Neural cell (in vitro differentiated cells): Measurements from ENCODE around the gene ZFPM1. TPM values are rescaled to one million over a fixed set of nuclear protein-coding genes. Genes with fewer than 3 reads are reported as not detected.

Experiments used
- H2AFZ ChIP-seq: fragments of 200-600, 300-800 bp; sonication (generic), shearing (Covaris generic); 2 replicates; pipeline ENCODE4 v1.6.0; 2014; ENCODE audit warnings: low read depth, mild to moderate bottlenecking, antibody characterized with exemption, low read length, moderate library complexity
- H3F3A ChIP-seq: fragments of 200-600 bp; shearing (Covaris generic); 2 replicates; pipeline ENCODE4 v1.6.1; 2016; ENCODE audit warnings: mild to moderate bottlenecking, moderate library complexity, mixed read lengths, antibody characterized with exemption, low read length; ENCODE audit not compliant: insufficient read depth, poor library complexity, severe bottlenecking
- H3K27ac ChIP-seq: fragments of 200-600, 300-800 bp; sonication (generic), shearing (Covaris generic); 2 replicates; pipeline ENCODE4 v1.5.1; 2014; ENCODE audit warnings: mild to moderate bottlenecking, low read length, moderate library complexity
- H3K27me3 ChIP-seq: fragments of 300-800, 200-600 bp; sonication (generic), shearing (Covaris generic); 2 replicates; pipeline ENCODE4 v1.6.0; 2014; ENCODE audit warnings: mild to moderate bottlenecking, low read depth, low read length, moderate library complexity; ENCODE audit not compliant: insufficient read depth
- H3K36me3 ChIP-seq: fragments of 300-800, 200-600 bp; sonication (generic), shearing (Covaris generic); 2 replicates; pipeline ENCODE4 v1.5.1; 2014; ENCODE audit warnings: mild to moderate bottlenecking, antibody characterized with exemption, low read length, moderate library complexity; ENCODE audit not compliant: insufficient read depth
- H3K4me2 ChIP-seq: fragments of 300-800, 200-600 bp; sonication (generic), shearing (Covaris generic); 2 replicates; pipeline ENCODE4 v1.6.0; 2014; ENCODE audit warnings: mild to moderate bottlenecking, low read length
- H3K4me3 ChIP-seq: fragments of 300-800, 200-600 bp; sonication (generic), shearing (Covaris generic); 2 replicates; pipeline ENCODE4 v1.5.1; 2014; ENCODE audit warnings: mild to moderate bottlenecking, low read length, moderate library complexity
- H3K79me2 ChIP-seq: fragments of 200-600 bp; shearing (Covaris generic); replicated peaks from 2 replicates; pipeline ENCODE4 v1.6.0; 2014; ENCODE audit warnings: mild to moderate bottlenecking, low read length, moderate library complexity; ENCODE audit not compliant: insufficient read depth
- H3K9ac ChIP-seq: fragments of 300-800, 200-600 bp; sonication (generic), shearing (Covaris generic); 2 replicates; pipeline ENCODE4 v1.6.1; 2016; ENCODE audit warnings: mild to moderate bottlenecking, low read length, mixed read lengths
- H3K9me2 ChIP-seq: fragments of 200-600 bp; shearing (Covaris generic); 2 replicates; pipeline ENCODE4 v1.6.1; 2016; ENCODE audit warnings: mild to moderate bottlenecking, low read length, mixed read lengths; ENCODE audit not compliant: insufficient read depth
- H3K9me3 ChIP-seq: fragments of 200-600, 300-800 bp; sonication (generic), shearing (Covaris generic); 2 replicates; pipeline ENCODE4 v1.6.1; 2016; ENCODE audit warnings: mild to moderate bottlenecking, mixed run types, low read length, moderate library complexity, mixed read lengths
- H4K20me1 ChIP-seq: fragments of 200-600 bp; shearing (Covaris generic); 2 replicates; pipeline ENCODE4 v1.6.1; 2016; ENCODE audit warnings: mild to moderate bottlenecking, mixed run types; ENCODE audit not compliant: insufficient read depth
- CTCF ChIP-seq: fragments of 450-650 bp; IDR thresholded peaks from 2 replicates; pipeline ENCODE4 v1.5.1; 2014; ENCODE audit warnings: antibody characterized with exemption, mild to moderate bottlenecking, moderate library complexity; ENCODE audit not compliant: poor library complexity, severe bottlenecking
- EP300 ChIP-seq: fragments of 450-650 bp; conservative IDR thresholded peaks from 2 replicates; pipeline ENCODE4 v1.6.1; 2014; ENCODE audit warnings: antibody characterized with exemption, mild to moderate bottlenecking, moderate library complexity; ENCODE audit not compliant: poor library complexity, severe bottlenecking
- EZH2 ChIP-seq: fragments of 200-600, 300-800 bp; shearing (Covaris generic), sonication (generic); IDR thresholded peaks from 2 replicates; pipeline ENCODE4 v1.6.1; 2014; ENCODE audit warnings: antibody characterized with exemption, low read length, borderline replicate concordance, mild to moderate bottlenecking; ENCODE audit not compliant: insufficient read depth, poor library complexity, severe bottlenecking
- MXI1 ChIP-seq: fragments of 450-650 bp; conservative IDR thresholded peaks from 2 replicates; pipeline ENCODE4 v1.6.1; 2014; ENCODE audit warnings: antibody characterized with exemption, mild to moderate bottlenecking; ENCODE audit not compliant: poor library complexity, severe bottlenecking
- POLR2AphosphoS5 ChIP-seq: IDR thresholded peaks from 2 replicates; pipeline ENCODE4 v1.6.1; 2012
- RAD21 ChIP-seq: fragments of 450-650 bp; conservative IDR thresholded peaks from 2 replicates; pipeline ENCODE4 v1.6.1; 2014; ENCODE audit warnings: antibody characterized with exemption, mild to moderate bottlenecking, moderate library complexity
- REST ChIP-seq: IDR thresholded peaks from 2 replicates; pipeline ENCODE4 v1.6.1; 2012; ENCODE audit warnings: borderline replicate concordance
- SMC3 ChIP-seq: fragments of 450-650 bp; conservative IDR thresholded peaks from 2 replicates; pipeline ENCODE4 v1.6.1; 2014; ENCODE audit warnings: antibody characterized with exemption, mild to moderate bottlenecking, moderate library complexity; ENCODE audit not compliant: poor library complexity
- TAF1 ChIP-seq: IDR thresholded peaks from 2 replicates; pipeline ENCODE4 v1.6.1; 2012; ENCODE audit warnings: low read depth
- polyA plus RNA-seq: library from polyadenylated mRNA; depleted of rRNA; stranded (reverse); fragments of >200 nt; gene quantifications from 2 replicates; pipeline ENCODE4 v1.2.3, GENCODE V29; 2014

ZFPM1 gene
- polyA plus RNA-seq, 1 donor from 2014 or later = 0.41 TPM

- Histone ChIP-seq H3K27me3 (peaks cover 5% of the 10 kb centered on the region), H3K79me2 (no peaks in the 10 kb centered on the region), H3K9ac (no peak overlapping the region), H3F3A (no peaks in the 10 kb centered on the region), H3K27ac (no peak overlapping the region), H4K20me1 (no peaks in the 10 kb centered on the region), H3K4me2 (no peak overlapping the region), H3K36me3 (no peaks in the 10 kb centered on the region), H3K9me3 (no peaks in the 10 kb centered on the region), H2AFZ (no peak overlapping the region), H3K4me3 (no peak overlapping the region), H3K9me2 (no peaks in the 10 kb centered on the region)
- TF ChIP-seq POLR2AphosphoS5 = no peak
Observed at GRCh38 chr16:88541831-88542616, 88.9 kb downstream of the ZFPM1 start.

GRCh38 chr16:88543230-88543813, 90.2 kb downstream of the ZFPM1 start:
- Histone ChIP-seq H4K20me1 (no peaks in the 10 kb centered on the region), H3K9ac (no peak overlapping the region), H3K79me2 (no peaks in the 10 kb centered on the region), H3F3A (no peaks in the 10 kb centered on the region), H3K9me3 (no peaks in the 10 kb centered on the region), H3K36me3 (no peaks in the 10 kb centered on the region), H3K27ac (no peak overlapping the region), H3K9me2 (no peaks in the 10 kb centered on the region), H3K4me2 (no peak overlapping the region), H3K4me3 (no peak overlapping the region), H3K27me3 (peaks cover 11% of the 10 kb centered on the region), H2AFZ (no peak overlapping the region)
- TF ChIP-seq REST = no peak
- no peak for TF ChIP-seq POLR2AphosphoS5

GRCh38 chr16:88545781-88546180, 92.7 kb downstream of the ZFPM1 start:
- no peaks in the 10 kb centered on the region for H3K79me2 ChIP-seq
- H3K9me2 ChIP-seq = no peaks in the 10 kb centered on the region
- H3K36me3 ChIP-seq = no peaks in the 10 kb centered on the region
- H3K9me3 ChIP-seq = no peaks in the 10 kb centered on the region
- no peak overlapping the region for H2AFZ ChIP-seq
- TF ChIP-seq POLR2AphosphoS5 (no peak), MXI1 (no peak), TAF1 (no peak), SMC3 (no peak), REST (no peak), CTCF (no peak), RAD21 (no peak), EZH2 (no peak), EP300 (no peak)
- no peaks in the 10 kb centered on the region for H3F3A ChIP-seq
- H3K27me3 ChIP-seq = peaks cover 20% of the 10 kb centered on the region
- H3K4me2 ChIP-seq = no peak overlapping the region
- H3K27ac ChIP-seq = no peak overlapping the region
- no peak overlapping the region for H3K4me3 ChIP-seq
- H4K20me1 ChIP-seq = no peaks in the 10 kb centered on the region
- H3K9ac ChIP-seq = no peak overlapping the region
